K562 (cell line): ENCODE data around the gene RHCG. TPM values are rescaled to one million over a fixed set of nuclear protein-coding genes. Genes with fewer than 3 reads are reported as not detected.

Experiments
- ATAC-seq: fragments of 200-7000 bp; cut with Tn5 transposase; 3 replicates; pipeline ENCODE4 v1.9.1; 2020; ENCODE audit warnings: moderate library complexity
- BruUV-seq: library from RNA; stranded (reverse); fragments of 400-500 nt; replicated peaks from 2 replicates; lab custom pipeline; 2021; lab: Mats Ljungman, UMichigan
- CTCF ChIA-PET: fragments of 300-600 bp; formaldehyde crosslinking; extraction: SDS; loops from one replicate; lab custom pipeline; 2021; ENCODE audit warnings: low intra/inter-chr PET ratio; lab: Yijun Ruan, JAX
- POLR2A ChIA-PET: fragments of 300-600, 350-650 bp; sonication (Branson Sonifier 250); formaldehyde crosslinking; extraction: SDS; loops from one replicate; lab custom pipeline; 2021; ENCODE audit warnings: antibody characterized with exemption, inconsistent platforms; lab: Yijun Ruan, JAX
- DNase-seq, 4 experiments: peaks; one replicate each; pipeline versions ENCODE4 v3.0.0 to v3.0.0-alpha.2; 2011 to 2018; ENCODE audit warnings: low spot score in 3 of 4, mixed read lengths in 3 of 4; ENCODE audit errors: extremely low read depth in 1 of 4
- FAIRE-seq: peaks from 2 replicates; lab custom pipeline; 2011; peaks lifted over from hg19 to GRCh38; lab: Jason Lieb, UNC
- H2AFZ ChIP-seq: 2 replicates; pipeline ENCODE4 v1.6.0; 2011; ENCODE audit warnings: low read depth, low read length, control low read depth, inconsistent platforms
- H3K27ac ChIP-seq: fragments of 200-600 bp; 3 replicates; pipeline ENCODE4 v1.8.0; 2011; ENCODE audit warnings: low read depth, mild to moderate bottlenecking, control low read depth, inconsistent platforms, low read length, moderate library complexity, mixed read lengths; ENCODE audit errors: extremely low read depth
- H3K27me3 ChIP-seq, 2 experiments: fragments of 300-600 bp in 1 of 2; 2 replicates in 1 of 2; 3 replicates in 1 of 2; pipeline versions ENCODE4 v1.6.0 to v1.8.0; 2011; ENCODE audit warnings: inconsistent platforms in 2 of 2, low read length in 2 of 2, mild to moderate bottlenecking in 1 of 2, mixed read lengths in 1 of 2, moderate library complexity in 1 of 2; ENCODE audit not compliant: control insufficient read depth in 2 of 2, insufficient read depth in 2 of 2
- H3K36me3 ChIP-seq: fragments of 300-600 bp; 3 replicates; pipeline ENCODE4 v1.8.0; 2011; ENCODE audit warnings: mild to moderate bottlenecking, low read length, inconsistent platforms; ENCODE audit not compliant: control insufficient read depth, insufficient read depth
- H3K4me1 ChIP-seq, 2 experiments: fragments of 200-600 bp in 1 of 2; replicated peaks in 1 of 2; 2 replicates in 1 of 2; 3 replicates in 1 of 2; pipeline versions ENCODE4 v1.5.1 to v1.8.0; 2011; ENCODE audit warnings: inconsistent platforms in 2 of 2, low read length in 2 of 2, mild to moderate bottlenecking in 1 of 2, mixed read lengths in 1 of 2, moderate library complexity in 1 of 2; ENCODE audit not compliant: control insufficient read depth in 2 of 2, insufficient read depth in 2 of 2
- H3K4me2 ChIP-seq: 2 replicates; pipeline ENCODE4 v1.6.1; 2011; ENCODE audit warnings: low read length, control low read depth, inconsistent platforms, mixed read lengths; ENCODE audit not compliant: insufficient read depth
- H3K4me3 ChIP-seq: fragments of 200-600 bp; sonication (generic), shearing (Covaris generic); 2 replicates; pipeline ENCODE4 v1.5.1; 2016; ENCODE audit warnings: control low read depth, inconsistent platforms
- H3K79me2 ChIP-seq: fragments of 200-600 bp; 3 replicates; pipeline ENCODE4 v1.8.0; 2011; ENCODE audit warnings: low read length, inconsistent platforms; ENCODE audit not compliant: control insufficient read depth, insufficient read depth
- H3K9ac ChIP-seq, 2 experiments: 2 replicates each; pipeline versions ENCODE4 v1.6.0 to v1.6.1; 2011; ENCODE audit warnings: low read depth in 2 of 2, low read length in 2 of 2, control low read depth in 1 of 2, inconsistent platforms in 1 of 2, mild to moderate bottlenecking in 1 of 2, mixed read lengths in 1 of 2; ENCODE audit not compliant: insufficient read depth in 1 of 2
- H3K9me1 ChIP-seq: one replicate; pipeline ENCODE4 v1.6.0; 2011; ENCODE audit warnings: inconsistent platforms, mild to moderate bottlenecking, low read length, moderate library complexity; ENCODE audit not compliant: control insufficient read depth, insufficient read depth
- H3K9me3 ChIP-seq: replicated peaks from 2 replicates; pipeline ENCODE4 v1.5.1; 2011; ENCODE audit warnings: low read depth, low read length, inconsistent platforms; ENCODE audit not compliant: control insufficient read depth, insufficient read depth
- H4K20me1 ChIP-seq: replicated peaks from 2 replicates; pipeline ENCODE4 v1.6.1; 2011; ENCODE audit warnings: low read length, inconsistent platforms, mixed read lengths; ENCODE audit not compliant: control insufficient read depth, insufficient read depth
- KLF10 ChIP-seq: fragments of 250-450 bp; sonication (Bioruptor Pico); IDR thresholded peaks from 2 replicates; pipeline ENCODE4 v1.6.1; 2021; ENCODE audit warnings: matching md5 sums
- LEF1 ChIP-seq: fragments of 450-650 bp; IDR thresholded peaks from 2 replicates; pipeline ENCODE4 v1.6.1; 2016; ENCODE audit warnings: mild to moderate bottlenecking
- MGA ChIP-seq: fragments of 450-650 bp; IDR thresholded peaks from 2 replicates; pipeline ENCODE4 v1.6.1; 2016; ENCODE audit warnings: mild to moderate bottlenecking, moderate library complexity
- NCOA1 ChIP-seq: fragments of 450-650 bp; IDR thresholded peaks from 2 replicates; pipeline ENCODE4 v1.6.1; 2016; ENCODE audit warnings: low read depth
- PHF8 ChIP-seq: fragments of 200-600 bp; sonication (generic); IDR thresholded peaks from 2 replicates; pipeline ENCODE4 v1.6.1; 2012; ENCODE audit warnings: mixed run types, mild to moderate bottlenecking, inconsistent platforms, low read length, moderate library complexity, borderline replicate concordance
- PURB ChIP-seq: sonication (generic); formaldehyde crosslinking; IDR thresholded peaks from 2 replicates; pipeline ENCODE4 v1.9.0; 2021; ENCODE audit warnings: low read depth, mild to moderate bottlenecking, missing genetic modification reagents
- TSC22D4 ChIP-seq: fragments of 450-650 bp; IDR thresholded peaks from 2 replicates; pipeline ENCODE4 v1.6.1; 2016; ENCODE audit warnings: missing genetic modification characterization, missing biosample characterization, control low read depth
- ZFP91 ChIP-seq: sonication (generic); formaldehyde crosslinking; IDR thresholded peaks from 2 replicates; pipeline ENCODE4 v1.8.0; 2022; ENCODE audit warnings: mild to moderate bottlenecking, missing genetic modification reagents
- WGBS: fragments of 100-300 bp; shearing (Covaris generic); methylation state at CpG from one replicate; pipeline ENCODE4 v1.1.6; 2016; ENCODE audit warnings: low coverage, mixed read lengths; ENCODE audit not compliant: insufficient coverage; ENCODE audit errors: missing lambda C conversion rate; 5-methylcytosine and 5-hydroxymethylcytosine counted together
- in situ Hi-C: fragments of 300-500 bp; cut with MboI; formaldehyde crosslinking; loops from 4 replicates; pipeline ENCODE4 v1.15.0; 2018; ENCODE audit warnings: inconsistent platforms, mixed read lengths
- intact Hi-C: fragments of 100-400 bp; cut with micrococcal nuclease; formaldehyde crosslinking; loops from 2 replicates; pipeline ENCODE4 v1.14.2; 2022
- polyA plus RNA-seq, 8 experiments: library from polyadenylated mRNA; depleted of rRNA in 4 of 8; stranded (reverse) in 5 of 8; unstranded in 3 of 8; fragments of >200 nt; fragmentation: Nextera tagmentation in 2 of 8; fragmentation: Illumina TruSeq in 1 of 8; extraction: Ambion mirVana in 2 of 8; extraction: Trizol in 1 of 8; gene quantifications; 2 replicates each; pipeline versions ENCODE4 v1.2.1 to v1.2.3, GENCODE V29; 2011 to 2014; ENCODE audit warnings: inconsistent platforms in 1 of 8, missing spikeins in 1 of 8
- total RNA-seq, 7 experiments: library from RNA; depleted of rRNA in 6 of 7; stranded (reverse); fragments of >200 nt in 6 of 7; fragmentation: Illumina TruSeq in 2 of 7; extraction: Trizol in 2 of 7; gene quantifications; 2 replicates each; pipeline versions ENCODE4 v1.2.1 to v1.2.3, GENCODE V29; 2011 to 2021; ENCODE audit warnings: low replicate concordance in 1 of 7

Gene RHCG
- total and polyA plus RNA-seq, 9 of the 15 experiments (the other 6 are each of a cell fraction or from before 2014, with no cell fraction given) = not detected

DNA sequence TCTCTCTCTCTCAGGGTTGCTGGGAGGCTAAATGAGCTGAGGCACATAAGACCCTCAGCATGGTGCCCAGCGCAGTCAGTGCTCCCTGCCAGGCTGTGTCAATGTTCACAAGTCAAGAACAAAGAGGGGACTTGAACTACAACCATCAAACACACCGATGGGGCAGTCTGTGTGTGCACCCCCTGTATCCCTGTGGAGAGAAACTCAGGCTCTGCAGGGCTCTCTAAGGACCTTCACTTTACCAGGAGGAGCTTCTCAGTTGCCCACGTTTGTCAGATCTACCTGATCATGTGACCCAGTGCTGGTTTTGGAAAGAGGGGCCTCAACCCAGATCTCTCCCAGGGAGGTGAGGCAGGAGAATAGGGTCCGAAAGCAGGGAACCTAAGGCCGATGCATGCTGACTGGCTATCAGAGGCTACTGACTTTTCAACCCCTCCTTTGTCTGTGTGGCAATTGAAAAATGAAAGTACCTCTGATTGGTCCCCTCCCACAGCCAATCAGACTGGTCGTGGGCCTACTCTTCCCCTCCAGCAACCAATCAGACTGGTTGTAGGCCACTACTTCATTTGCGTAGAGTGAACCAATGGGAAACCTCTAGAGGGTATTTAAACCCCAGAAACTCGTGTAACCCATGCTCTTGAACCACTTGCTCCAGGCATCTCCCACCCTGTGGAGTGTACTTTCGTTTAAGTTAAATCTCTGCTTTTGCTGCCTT, 34.0 kb downstream of the RHCG start (continued):
- no peak for TF ChIP-seq TSC22D4 (tag)
- TF ChIP-seq ZFP91 (CRISPR knock-in tag) = no peak
- no peak for TF ChIP-seq LEF1

DNA sequence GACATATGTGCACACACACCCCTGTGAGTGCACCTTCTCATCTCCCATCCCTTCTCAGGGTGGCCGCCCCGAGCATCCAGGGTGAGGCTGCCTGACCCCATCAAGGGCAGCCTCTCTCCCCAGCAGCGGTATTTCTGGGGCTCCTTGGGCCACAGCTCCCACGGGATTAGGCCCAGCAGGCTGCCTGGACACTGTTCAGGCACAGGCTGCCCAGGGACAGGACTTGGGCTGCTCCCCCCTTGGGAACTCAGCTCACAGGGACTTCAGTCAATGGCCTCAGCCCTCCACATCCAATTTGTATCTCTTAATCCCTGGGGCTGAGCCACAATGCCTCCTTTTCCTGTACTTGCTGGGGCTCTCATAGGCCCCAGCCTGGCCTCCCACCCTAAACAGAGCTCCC, 35.0 kb downstream of the RHCG start:
- Histone ChIP-seq H4K20me1 (no peaks in the 10 kb centered on the region; the same call in 1 of the 2 replicates), H3K9me1 (no peaks in the 10 kb centered on the region), H3K27me3 (peaks cover 0 to 4% of the 10 kb centered on the region in 2 experiments; a peak in 1 of 5 replicates), H3K79me2 (no peaks in the 10 kb centered on the region), H3K4me1 (no peaks in the 10 kb centered on the region), H3K4me2 (no peak overlapping the region), H3K9me3 (no peaks in the 10 kb centered on the region), H3K27ac (no peak overlapping the region), H3K4me3 (no peak overlapping the region), H2AFZ (no peak overlapping the region), H3K9ac (no peak overlapping the region; a peak in 1 of 4 replicates), H3K36me3 (no peaks in the 10 kb centered on the region)
- BruUV-seq = no TSS peak
- whole genome bisulfite sequencing = 4% methylated on average over 2 of the region's 4 CpGs
- DNase-seq (no peak), FAIRE-seq (no peak), ATAC-seq (no peak)
- in situ Hi-C loops = no loop called here
- POLR2A ChIA-PET = no interaction called here
- CTCF ChIA-PET = no interaction called here
- intact Hi-C loops = no loop called here
- TF ChIP-seq MGA (no peak), PURB (no peak), KLF10 (no peak), NCOA1 (no peak), PHF8 (no peak)
